Thyroid gland (tissue), 4 donors: ENCODE measurements around the gene NPW.

Experiments
- CTCF ChIP-seq, 6 experiments: fragments of 200-600 bp in 3 of 6; fragments of 450-650 bp in 3 of 6; sonication (generic) in 3 of 6; IDR thresholded peaks; one replicate each; pipeline ENCODE4 v1.5.1; 2016 to 2019; ENCODE audit warnings: antibody characterized with exemption in 6 of 6, mild to moderate bottlenecking in 2 of 6, inconsistent platforms in 1 of 6, moderate library complexity in 1 of 6
- POLR2A ChIP-seq, 2 donors: fragments of 450-650 bp; IDR thresholded peaks; one replicate each; pipeline ENCODE4 v1.6.1; 2017; ENCODE audit warnings: antibody characterized with exemption in 2 of 2, mild to moderate bottlenecking in 2 of 2, moderate library complexity in 1 of 2

GRCh38 chr16:2034696-2035430 lies 15.3 kb downstream of the NPW start:
- TF ChIP-seq CTCF (IDR thresholded peaks at IDR 0.05) (no peak), POLR2A (IDR thresholded peaks at IDR 0.05) (no peak)
